Measurements from ENCODE around the gene CAMTA1.

The CAMTA1 gene

GRCh38 chr1:7575041-7575400, 789.8 kb downstream of the CAMTA1 start:
- no peak for DNase-seq (ENCODE audit: low read depth)

GRCh38 chr1:7576946-7577657, 791.8 kb downstream of the CAMTA1 start:
- DNase-seq (ENCODE audit: low read depth), result no peak

- no peak for DNase-seq (ENCODE audit: low read depth)
Measured at GRCh38 chr1:7578206-7578605, 793.0 kb downstream of the CAMTA1 start.

- DNase-seq (ENCODE audit: low read depth), result no peak
Measured at GRCh38 chr1:7579016-7579415, 793.8 kb downstream of the CAMTA1 start.

- no peak for DNase-seq (ENCODE audit: low read depth)
Measured at GRCh38 chr1:7579831-7580804, 794.9 kb downstream of the CAMTA1 start.

- DNase-seq (ENCODE audit: low read depth), result no peak
Measured at GRCh38 chr1:7580923-7581753, 795.9 kb downstream of the CAMTA1 start.

GRCh38 chr1:7581754-7582459, 796.7 kb downstream of the CAMTA1 start:
- no peak for DNase-seq (ENCODE audit: low read depth)

GRCh38 chr1:7582460-7582972, 797.3 kb downstream of the CAMTA1 start:
- no peak for DNase-seq (ENCODE audit: low read depth)

GRCh38 chr1:7583291-7584096, 798.2 kb downstream of the CAMTA1 start:
- DNase-seq (ENCODE audit: low read depth), result no peak

GRCh38 chr1:7584157-7584556, 798.9 kb downstream of the CAMTA1 start:
- DNase-seq (ENCODE audit: low read depth), result no peak

GRCh38 chr1:7584643-7585042, 799.4 kb downstream of the CAMTA1 start:
- no peak for DNase-seq (ENCODE audit: low read depth)

GRCh38 chr1:7585216-7585907, 800.1 kb downstream of the CAMTA1 start:
- DNase-seq (ENCODE audit: low read depth), result no peak

GRCh38 chr1:7586031-7586941, 801.0 kb downstream of the CAMTA1 start:
- DNase-seq (ENCODE audit: low read depth), result no peak

GRCh38 chr1:7587108-7587772, 802.0 kb downstream of the CAMTA1 start:
- DNase-seq (ENCODE audit: low read depth), result no peak

GRCh38 chr1:7587773-7588456, 802.7 kb downstream of the CAMTA1 start:
- no peak for DNase-seq (ENCODE audit: low read depth)

GRCh38 chr1:7588457-7588827, 803.2 kb downstream of the CAMTA1 start:
- DNase-seq (ENCODE audit: low read depth), result no peak

GRCh38 chr1:7589080-7589735, 804.0 kb downstream of the CAMTA1 start:
- DNase-seq (ENCODE audit: low read depth), result no peak

Data from stimulated activated CD8-positive, alpha-beta memory T cell treated with anti-CD3 and anti-CD28 coated beads, Interleukin-12 subunit alpha, Interleukin-12 subunit beta, amount 100 ng/mL, for 1 hour (primary cell).